NCI-H2029 (cell line): ENCODE data around the gene KCMF1.

ENCODE experiments used
- DNase-seq: peaks from one replicate; lab custom pipeline; 2025; lab: John Stamatoyannopoulos, UW

The KCMF1 gene

GRCh38 chr2:84956334-84957297, 14.3 kb upstream of the KCMF1 start:
- DNase-seq: no peak

GRCh38 chr2:84957771-84958134, 13.2 kb upstream of the KCMF1 start:
- DNase-seq: no peak

GRCh38 chr2:84958135-84959059, 12.6 kb upstream of the KCMF1 start:
- DNase-seq: peak; percentile 77

- DNase-seq: no peak
These were observed 11.8 kb upstream of the KCMF1 start for GRCh38 chr2:84959095-84959565.

GRCh38 chr2:84959566-84960506, 11.1 kb upstream of the KCMF1 start:
- DNase-seq: peak; percentile 30

GRCh38 chr2:84962917-84963316, 8.0 kb upstream of the KCMF1 start:
- no peak for DNase-seq

GRCh38 chr2:84963323-84963691, 7.7 kb upstream of the KCMF1 start:
- DNase-seq: no peak

- DNase-seq: no peak
These were observed 7.1 kb upstream of the KCMF1 start for GRCh38 chr2:84963692-84964405.

- DNase-seq: no peak
These were observed 6.4 kb upstream of the KCMF1 start for GRCh38 chr2:84964406-84965191.

GRCh38 chr2:84965192-84965516, 5.8 kb upstream of the KCMF1 start:
- DNase-seq: no peak

GRCh38 chr2:84965827-84966226, 5.1 kb upstream of the KCMF1 start:
- DNase-seq: no peak

GRCh38 chr2:84966731-84967130, 4.2 kb upstream of the KCMF1 start:
- no peak for DNase-seq

- no peak for DNase-seq
These were observed 1.3 kb upstream of the KCMF1 start for GRCh38 chr2:84969511-84970209.

- peak; percentile 37 for DNase-seq
These were observed 622 bp upstream of the KCMF1 start for GRCh38 chr2:84970210-84970867.

GRCh38 chr2:84971510-84972206, 697 bp downstream of the KCMF1 start:
- no peak for DNase-seq

GRCh38 chr2:84972207-84972783, 1.3 kb downstream of the KCMF1 start:
- DNase-seq: no peak

- DNase-seq: no peak
These were observed 2.0 kb downstream of the KCMF1 start for GRCh38 chr2:84972932-84973331.
